GM23338 (cell line): ENCODE data around the gene HSPG2. TPM values are rescaled to one million over a fixed set of nuclear protein-coding genes. Genes with fewer than 3 reads are reported as not detected.

Experiments used
- ATAC-seq: fragments of 200-7000 bp; cut with Tn5 transposase; 3 replicates; pipeline ENCODE4 v1.9.1; 2020
- DNase-seq: peaks from one replicate; pipeline ENCODE4 v3.0.0-alpha.2; 2015; ENCODE audit warnings: low spot score
- H2AFZ ChIP-seq: fragments of 200-600 bp; sonication (generic); 2 replicates; pipeline ENCODE4 v1.8.0; 2016; ENCODE audit warnings: antibody characterized with exemption, mild to moderate bottlenecking, moderate library complexity
- H3F3A ChIP-seq: fragments of 200-600 bp; sonication (generic); replicated peaks from 2 replicates; pipeline ENCODE4 v1.8.0; 2017; ENCODE audit warnings: antibody characterized with exemption, mixed run types, low read depth
- H3K27ac ChIP-seq: fragments of 200-600 bp; sonication (generic); 2 replicates; pipeline ENCODE4 v1.6.1; 2016; ENCODE audit warnings: low read depth
- H3K27me3 ChIP-seq: fragments of 200-600 bp; sonication (generic); 2 replicates; pipeline ENCODE4 v1.8.0; 2016; ENCODE audit warnings: mild to moderate bottlenecking, mixed run types, moderate library complexity; ENCODE audit not compliant: insufficient read depth
- H3K36me3 ChIP-seq: fragments of 200-600 bp; sonication (generic); 2 replicates; pipeline ENCODE4 v1.8.0; 2016; ENCODE audit warnings: mild to moderate bottlenecking; ENCODE audit not compliant: insufficient read depth
- H3K4me1 ChIP-seq: fragments of 200-600 bp; sonication (generic); 2 replicates; pipeline ENCODE4 v1.8.0; 2016; ENCODE audit warnings: mild to moderate bottlenecking, moderate library complexity; ENCODE audit not compliant: insufficient read depth
- H3K4me2 ChIP-seq: fragments of 200-600 bp; sonication (generic); 2 replicates; pipeline ENCODE4 v1.7.1; 2017; ENCODE audit warnings: mixed run types
- H3K4me3 ChIP-seq: fragments of 200-600 bp; sonication (generic); 2 replicates; pipeline ENCODE4 v1.6.1; 2016; ENCODE audit warnings: mixed run types
- H3K79me2 ChIP-seq: fragments of 200-600 bp; sonication (generic); replicated peaks from 2 replicates; pipeline ENCODE4 v1.8.0; 2017; ENCODE audit warnings: mild to moderate bottlenecking; ENCODE audit not compliant: insufficient read depth
- H3K9me2 ChIP-seq: fragments of 200-600 bp; sonication (generic); 2 replicates; pipeline ENCODE4 v1.8.0; 2017; ENCODE audit not compliant: insufficient read depth
- H4K20me1 ChIP-seq: fragments of 200-600 bp; sonication (generic); replicated peaks from 2 replicates; pipeline ENCODE4 v1.8.0; 2017; ENCODE audit warnings: mild to moderate bottlenecking; ENCODE audit not compliant: insufficient read depth
- H3K27ac Mint-ChIP-seq: 2 replicates; pipeline ENCODE4 v1.8.0; 2020; ENCODE audit warnings: inconsistent platforms, mild to moderate bottlenecking, moderate library complexity, mixed read lengths
- H3K27me3 Mint-ChIP-seq: 3 replicates; pipeline ENCODE4 v1.8.0; 2022; ENCODE audit warnings: low read depth, mild to moderate bottlenecking, moderate library complexity, mixed read lengths, inconsistent platforms; ENCODE audit not compliant: insufficient read depth, poor library complexity
- H3K36me3 Mint-ChIP-seq: 3 replicates; pipeline ENCODE4 v1.8.0; 2021; ENCODE audit warnings: low read depth, mild to moderate bottlenecking, inconsistent platforms, moderate library complexity, mixed read lengths
- H3K4me1 Mint-ChIP-seq: 3 replicates; pipeline ENCODE4 v1.8.0; 2020; ENCODE audit warnings: mild to moderate bottlenecking, inconsistent platforms, mixed read lengths
- H3K4me3 Mint-ChIP-seq: 3 replicates; pipeline ENCODE4 v1.8.0; 2021; ENCODE audit warnings: moderate library complexity, mild to moderate bottlenecking, inconsistent platforms, mixed read lengths
- H3K9me3 Mint-ChIP-seq: 3 replicates; pipeline ENCODE4 v1.8.0; 2020; ENCODE audit warnings: moderate library complexity, mild to moderate bottlenecking, inconsistent platforms, mixed read lengths
- CREB1 ChIP-seq: fragments of 250-450 bp; sonication (Bioruptor Pico); IDR thresholded peaks from 2 replicates; pipeline ENCODE4 v1.5.0; 2020; ENCODE audit warnings: low read depth, mild to moderate bottlenecking, moderate library complexity
- EZH2 ChIP-seq: fragments of 200-600 bp; sonication (generic); IDR thresholded peaks from one replicate; pipeline ENCODE4 v1.8.0; 2017; ENCODE audit warnings: antibody characterized with exemption, mild to moderate bottlenecking, low read depth; ENCODE audit not compliant: unreplicated experiment
- EZH2phosphoT487 ChIP-seq: fragments of 200-600 bp; sonication (generic); IDR thresholded peaks from one replicate; pipeline ENCODE4 v1.8.1; 2018; ENCODE audit warnings: antibody characterized with exemption; ENCODE audit not compliant: unreplicated experiment
- JUNB ChIP-seq: IDR thresholded peaks from one replicate; pipeline ENCODE4 v1.6.1; 2016; ENCODE audit warnings: antibody characterized with exemption; ENCODE audit not compliant: unreplicated experiment
- NANOG ChIP-seq: IDR thresholded peaks from 2 replicates; pipeline ENCODE4 v1.6.1; 2016; ENCODE audit warnings: antibody characterized with exemption, borderline replicate concordance
- POLR2AphosphoS5 ChIP-seq: IDR thresholded peaks from 2 replicates; pipeline ENCODE4 v1.6.1; 2016; ENCODE audit warnings: antibody characterized with exemption, low read depth
- STAT1 ChIP-seq: IDR thresholded peaks from one replicate; pipeline ENCODE4 v1.6.1; 2016; ENCODE audit warnings: antibody characterized with exemption; ENCODE audit not compliant: unreplicated experiment
- ZNF114 ChIP-seq: fragments of 250-450 bp; sonication (Bioruptor Pico); IDR thresholded peaks from 2 replicates; pipeline ENCODE4 v1.5.0; 2020; ENCODE audit warnings: mild to moderate bottlenecking, moderate library complexity
- polyA plus RNA-seq: library from polyadenylated mRNA; unstranded; fragments of >200 nt; fragmentation: Nextera tagmentation; extraction: Ambion mirVana; gene quantifications from 2 replicates; pipeline ENCODE4 v1.2.1, GENCODE V29; 2016
- total RNA-seq: library from RNA; depleted of rRNA; stranded (reverse); fragments of >200 nt; shearing (Covaris generic); gene quantifications from 2 replicates; pipeline ENCODE4 v1.2.3, GENCODE V29; 2014
- TF ChIP-seq, protein P1 (sequence below), 2 experiments: fragments of 200-600 bp in 1 of 2; sonication (generic) in 1 of 2; conservative IDR thresholded peaks; 2 replicates each; pipeline versions ENCODE4 v1.5.1 to v1.6.1; 2016 to 2017; ENCODE audit warnings: antibody characterized with exemption in 2 of 2, low read depth in 2 of 2, mild to moderate bottlenecking in 2 of 2, moderate library complexity in 1 of 2
- TF ChIP-seq, protein P2 (sequence below): IDR thresholded peaks from one replicate; pipeline ENCODE4 v1.6.1; 2018; ENCODE audit warnings: antibody characterized with exemption; ENCODE audit not compliant: unreplicated experiment
- TF ChIP-seq, protein P3 (sequence below): IDR thresholded peaks from 2 replicates; pipeline ENCODE4 v1.6.1; 2016; ENCODE audit warnings: antibody characterized with exemption

HSPG2 gene
- total and polyA plus RNA-seq, 2 experiments from 2014 or later: 14.9 to 70.8 TPM

GRCh38 chr1:21864730-21865129 lies 72.4 kb downstream of the HSPG2 start:
- Histone ChIP-seq H3K36me3 (peaks cover 5% of the 10 kb centered on the region; the same call in 1 of the 2 replicates), H4K20me1 (0 out of 2 replicates have a peak, but pooled peaks cover 6% of the 10 kb centered on the region), H3K4me1 (peaks cover 8% of the 10 kb centered on the region; the same call in 1 of the 2 replicates), H3F3A (no peaks in the 10 kb centered on the region), H3K27me3 (no peaks in the 10 kb centered on the region), H3K4me3 (no peak overlapping the region), H3K79me2 (no peaks in the 10 kb centered on the region), H3K9me2 (no peaks in the 10 kb centered on the region), H3K4me2 (no peak overlapping the region), H3K27ac (no peak overlapping the region), H2AFZ (no peak overlapping the region)
- no peak overlapping the region for H3K4me3 Mint-ChIP-seq
- H3K4me1 Mint-ChIP-seq: peaks cover 15% of the 10 kb centered on the region
- peaks cover 36% of the 10 kb centered on the region for H3K36me3 Mint-ChIP-seq
- DNase-seq: no peak
- ATAC-seq: no peak
- peak overlapping the region; percentile 52; the same call in 1 of the 2 replicates for H3K27ac Mint-ChIP-seq
- H3K27me3 Mint-ChIP-seq: peaks cover 13% of the 10 kb centered on the region
- TF ChIP-seq CREB1 (CRISPR knock-in tag) (no peak), POLR2AphosphoS5 (no peak), NANOG (no peak), STAT1 (no peak), ZNF114 (no peak), EZH2 (no peak)
- TF ChIP-seq, protein P1, sequence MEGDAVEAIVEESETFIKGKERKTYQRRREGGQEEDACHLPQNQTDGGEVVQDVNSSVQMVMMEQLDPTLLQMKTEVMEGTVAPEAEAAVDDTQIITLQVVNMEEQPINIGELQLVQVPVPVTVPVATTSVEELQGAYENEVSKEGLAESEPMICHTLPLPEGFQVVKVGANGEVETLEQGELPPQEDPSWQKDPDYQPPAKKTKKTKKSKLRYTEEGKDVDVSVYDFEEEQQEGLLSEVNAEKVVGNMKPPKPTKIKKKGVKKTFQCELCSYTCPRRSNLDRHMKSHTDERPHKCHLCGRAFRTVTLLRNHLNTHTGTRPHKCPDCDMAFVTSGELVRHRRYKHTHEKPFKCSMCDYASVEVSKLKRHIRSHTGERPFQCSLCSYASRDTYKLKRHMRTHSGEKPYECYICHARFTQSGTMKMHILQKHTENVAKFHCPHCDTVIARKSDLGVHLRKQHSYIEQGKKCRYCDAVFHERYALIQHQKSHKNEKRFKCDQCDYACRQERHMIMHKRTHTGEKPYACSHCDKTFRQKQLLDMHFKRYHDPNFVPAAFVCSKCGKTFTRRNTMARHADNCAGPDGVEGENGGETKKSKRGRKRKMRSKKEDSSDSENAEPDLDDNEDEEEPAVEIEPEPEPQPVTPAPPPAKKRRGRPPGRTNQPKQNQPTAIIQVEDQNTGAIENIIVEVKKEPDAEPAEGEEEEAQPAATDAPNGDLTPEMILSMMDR (conservative IDR thresholded peaks at IDR 0.05; ENCODE audit: low read depth in 2 of 2): no peak
- TF ChIP-seq, protein P2, sequence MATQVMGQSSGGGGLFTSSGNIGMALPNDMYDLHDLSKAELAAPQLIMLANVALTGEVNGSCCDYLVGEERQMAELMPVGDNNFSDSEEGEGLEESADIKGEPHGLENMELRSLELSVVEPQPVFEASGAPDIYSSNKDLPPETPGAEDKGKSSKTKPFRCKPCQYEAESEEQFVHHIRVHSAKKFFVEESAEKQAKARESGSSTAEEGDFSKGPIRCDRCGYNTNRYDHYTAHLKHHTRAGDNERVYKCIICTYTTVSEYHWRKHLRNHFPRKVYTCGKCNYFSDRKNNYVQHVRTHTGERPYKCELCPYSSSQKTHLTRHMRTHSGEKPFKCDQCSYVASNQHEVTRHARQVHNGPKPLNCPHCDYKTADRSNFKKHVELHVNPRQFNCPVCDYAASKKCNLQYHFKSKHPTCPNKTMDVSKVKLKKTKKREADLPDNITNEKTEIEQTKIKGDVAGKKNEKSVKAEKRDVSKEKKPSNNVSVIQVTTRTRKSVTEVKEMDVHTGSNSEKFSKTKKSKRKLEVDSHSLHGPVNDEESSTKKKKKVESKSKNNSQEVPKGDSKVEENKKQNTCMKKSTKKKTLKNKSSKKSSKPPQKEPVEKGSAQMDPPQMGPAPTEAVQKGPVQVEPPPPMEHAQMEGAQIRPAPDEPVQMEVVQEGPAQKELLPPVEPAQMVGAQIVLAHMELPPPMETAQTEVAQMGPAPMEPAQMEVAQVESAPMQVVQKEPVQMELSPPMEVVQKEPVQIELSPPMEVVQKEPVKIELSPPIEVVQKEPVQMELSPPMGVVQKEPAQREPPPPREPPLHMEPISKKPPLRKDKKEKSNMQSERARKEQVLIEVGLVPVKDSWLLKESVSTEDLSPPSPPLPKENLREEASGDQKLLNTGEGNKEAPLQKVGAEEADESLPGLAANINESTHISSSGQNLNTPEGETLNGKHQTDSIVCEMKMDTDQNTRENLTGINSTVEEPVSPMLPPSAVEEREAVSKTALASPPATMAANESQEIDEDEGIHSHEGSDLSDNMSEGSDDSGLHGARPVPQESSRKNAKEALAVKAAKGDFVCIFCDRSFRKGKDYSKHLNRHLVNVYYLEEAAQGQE: no peak
- TF ChIP-seq, protein P3, sequence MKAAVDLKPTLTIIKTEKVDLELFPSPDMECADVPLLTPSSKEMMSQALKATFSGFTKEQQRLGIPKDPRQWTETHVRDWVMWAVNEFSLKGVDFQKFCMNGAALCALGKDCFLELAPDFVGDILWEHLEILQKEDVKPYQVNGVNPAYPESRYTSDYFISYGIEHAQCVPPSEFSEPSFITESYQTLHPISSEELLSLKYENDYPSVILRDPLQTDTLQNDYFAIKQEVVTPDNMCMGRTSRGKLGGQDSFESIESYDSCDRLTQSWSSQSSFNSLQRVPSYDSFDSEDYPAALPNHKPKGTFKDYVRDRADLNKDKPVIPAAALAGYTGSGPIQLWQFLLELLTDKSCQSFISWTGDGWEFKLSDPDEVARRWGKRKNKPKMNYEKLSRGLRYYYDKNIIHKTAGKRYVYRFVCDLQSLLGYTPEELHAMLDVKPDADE: no peak
- H3K9me3 Mint-ChIP-seq: no peaks in the 10 kb centered on the region

DNA sequence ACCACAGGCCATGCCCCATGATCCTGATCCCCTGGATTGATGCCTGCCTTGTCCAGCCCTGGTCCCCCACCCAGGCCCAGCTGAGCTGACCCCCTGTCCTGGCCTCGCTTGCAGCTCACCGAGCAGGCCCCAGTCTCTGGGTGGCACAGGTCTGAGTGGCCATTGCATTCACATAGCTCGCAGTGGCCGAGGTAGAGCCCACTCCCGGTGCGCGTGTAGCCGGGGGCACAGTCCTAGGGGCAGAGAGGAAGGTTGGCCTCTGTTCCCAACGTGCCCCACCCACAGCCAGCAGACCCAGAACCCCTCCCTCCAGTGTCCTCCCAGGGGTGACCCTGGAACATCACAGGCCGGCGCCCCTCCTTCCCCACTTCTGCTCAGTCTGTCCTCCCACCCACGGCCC lies 73.1 kb downstream of the HSPG2 start:
- Mint-ChIP-seq H3K9me3 (no peaks in the 10 kb centered on the region), H3K27me3 (peaks cover 13% of the 10 kb centered on the region), H3K36me3 (peaks cover 39% of the 10 kb centered on the region), H3K4me3 (no peak overlapping the region), H3K4me1 (peaks cover 13% of the 10 kb centered on the region), H3K27ac (peak overlapping the region; percentile 52; the same call in 1 of the 2 replicates)
- Histone ChIP-seq H3K4me2 (no peak overlapping the region), H3K27me3 (no peaks in the 10 kb centered on the region), H2AFZ (no peak overlapping the region), H4K20me1 (0 out of 2 replicates have a peak, but pooled peaks cover 6% of the 10 kb centered on the region), H3K4me3 (no peak overlapping the region), H3K9me2 (no peaks in the 10 kb centered on the region), H3F3A (no peaks in the 10 kb centered on the region), H3K27ac (no peak overlapping the region), H3K36me3 (peaks cover 5% of the 10 kb centered on the region; the same call in 1 of the 2 replicates), H3K4me1 (peaks cover 8% of the 10 kb centered on the region; the same call in 1 of the 2 replicates), H3K79me2 (no peaks in the 10 kb centered on the region)
- no peak for DNase-seq
- no peak for ATAC-seq
- TF ChIP-seq STAT1 (no peak), EZH2phosphoT487 (no peak), JUNB (no peak)
- TF ChIP-seq, protein P1 (conservative IDR thresholded peaks at IDR 0.05; ENCODE audit: low read depth in 2 of 2): no peak
